HEK293T (cell line): ENCODE results near the gene KRTAP5-2.
A peak's percentile ranks its signal among the peaks of the same experiment; 100 is the strongest.

Experiments used
- ARNT ChIP-seq: fragments of 450-650 bp; IDR thresholded peaks from 2 replicates; pipeline ENCODE4 v1.6.1; 2017; ENCODE audit warnings: mild to moderate bottlenecking
- BHLHE40 ChIP-seq: fragments of 450-650 bp; IDR thresholded peaks from 2 replicates; pipeline ENCODE4 v1.6.1; 2016; ENCODE audit warnings: mild to moderate bottlenecking, moderate library complexity, borderline replicate concordance
- ELF4 ChIP-seq: fragments of 450-650 bp; IDR thresholded peaks from 2 replicates; pipeline ENCODE4 v1.6.1; 2017; ENCODE audit warnings: antibody characterized with exemption
- FOXK2 ChIP-seq: fragments of 450-650 bp; IDR thresholded peaks from 2 replicates; pipeline ENCODE4 v1.6.1; 2016; ENCODE audit warnings: mild to moderate bottlenecking
- FOXM1 ChIP-seq: fragments of 450-650 bp; IDR thresholded peaks from 2 replicates; pipeline ENCODE4 v1.6.1; 2017; ENCODE audit warnings: mild to moderate bottlenecking, borderline replicate concordance
- L3MBTL2 ChIP-seq: fragments of 450-650 bp; conservative IDR thresholded peaks from 2 replicates; pipeline ENCODE4 v1.6.1; 2016; ENCODE audit warnings: mild to moderate bottlenecking
- LEF1 ChIP-seq: fragments of 450-650 bp; IDR thresholded peaks from 2 replicates; pipeline ENCODE4 v1.6.1; 2017; ENCODE audit warnings: mild to moderate bottlenecking, borderline replicate concordance
- NFRKB ChIP-seq: fragments of 450-650 bp; IDR thresholded peaks from 2 replicates; pipeline ENCODE4 v1.6.1; 2016; ENCODE audit warnings: mild to moderate bottlenecking, moderate library complexity
- PKNOX1 ChIP-seq: fragments of 450-650 bp; IDR thresholded peaks from 2 replicates; pipeline ENCODE4 v1.6.1; 2016
- SP1 ChIP-seq: fragments of 450-650 bp; IDR thresholded peaks from 2 replicates; pipeline ENCODE4 v1.6.1; 2017
- SUZ12 ChIP-seq: fragments of 450-650 bp; IDR thresholded peaks from 2 replicates; pipeline ENCODE4 v1.6.1; 2016; ENCODE audit warnings: mild to moderate bottlenecking
- TARDBP ChIP-seq: fragments of 450-650 bp; IDR thresholded peaks from 2 replicates; pipeline ENCODE4 v1.6.1; 2016
- ZNF384 ChIP-seq: fragments of 450-650 bp; IDR thresholded peaks from 2 replicates; pipeline ENCODE4 v1.6.1; 2016

- TF ChIP-seq FOXK2 (no peak), ELF4 (no peak), SUZ12 (no peak), ARNT (0 out of 2 replicates have a peak, but pooled peaks have one; percentile 22), SP1 (no peak), TARDBP (no peak), PKNOX1 (no peak), BHLHE40 (no peak), LEF1 (no peak), ZNF384 (no peak), NFRKB (no peak), FOXM1 (peak; percentile 62; the same call in 1 of the 2 replicates), L3MBTL2 (no peak)
These were observed 23.7 kb downstream of the KRTAP5-2 start for GRCh38 chr11:1574238-1574932.
